HG03457 (cell line): Measurements from ENCODE around the gene FGGY.
A peak's percentile ranks its signal among the peaks of the same experiment; 100 is the strongest.

Experiments used
- ATAC-seq: cut with Tn5 transposase; IDR thresholded peaks from one replicate; pipeline ENCODE4 v1.9.1; 2021; ENCODE audit warnings: moderate number of reproducible peaks; ENCODE audit not compliant: unreplicated experiment

FGGY gene

GRCh38 chr1:59502009-59502691, 205.3 kb downstream of the FGGY start:
- no peak for ATAC-seq

GRCh38 chr1:59504276-59504675, 207.4 kb downstream of the FGGY start:
- ATAC-seq: no peak

GRCh38 chr1:59505596-59506028, 208.7 kb downstream of the FGGY start:
- ATAC-seq: no peak

GRCh38 chr1:59506952-59507351, 210.1 kb downstream of the FGGY start:
- no peak for ATAC-seq

DNA sequence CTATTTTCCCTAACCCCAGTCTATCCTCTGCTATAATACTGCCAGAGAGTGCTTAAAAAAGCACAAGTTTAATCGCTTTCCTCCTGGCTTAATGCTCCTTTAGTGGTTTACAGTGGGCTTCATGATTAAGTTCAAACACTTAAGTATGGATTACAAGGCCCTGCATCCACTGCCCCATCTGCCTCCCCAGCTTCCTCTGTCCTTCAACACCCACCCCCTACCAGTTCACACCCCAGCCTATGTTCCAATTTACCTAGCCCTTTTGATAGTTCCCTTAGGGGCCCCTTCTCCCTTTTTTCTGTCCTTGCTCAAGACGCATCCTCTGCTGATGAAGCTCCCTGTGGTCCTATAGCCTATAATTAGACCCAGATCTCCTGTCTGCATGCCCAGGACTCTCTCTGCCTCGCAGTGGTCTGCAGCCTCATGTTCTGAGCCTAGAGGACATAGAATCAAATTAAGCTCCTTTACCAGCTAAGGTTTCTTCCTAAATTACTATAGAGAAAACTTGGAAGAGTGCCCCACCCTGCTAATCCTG, 212.5 kb downstream of the FGGY start:
- no peak for ATAC-seq

DNA sequence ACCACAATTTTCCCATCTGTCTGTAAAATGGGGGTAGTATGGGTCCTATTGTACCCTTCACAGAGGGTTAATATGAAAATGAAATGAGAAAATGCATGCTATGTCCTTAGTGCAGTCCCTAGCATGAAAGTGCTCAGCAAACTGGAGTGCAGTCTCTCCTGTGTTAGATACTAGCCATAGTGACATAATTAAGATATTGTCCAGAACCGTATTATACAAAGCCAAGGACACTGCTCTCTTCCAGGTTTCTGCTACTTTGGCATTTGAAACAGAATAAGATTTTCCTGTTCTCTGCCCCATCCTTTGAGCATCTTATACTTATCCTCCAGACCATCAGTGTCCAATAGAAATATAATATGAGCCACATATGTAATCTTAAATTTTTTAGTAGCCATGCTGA, 213.4 kb downstream of the FGGY start:
- ATAC-seq: no peak

DNA sequence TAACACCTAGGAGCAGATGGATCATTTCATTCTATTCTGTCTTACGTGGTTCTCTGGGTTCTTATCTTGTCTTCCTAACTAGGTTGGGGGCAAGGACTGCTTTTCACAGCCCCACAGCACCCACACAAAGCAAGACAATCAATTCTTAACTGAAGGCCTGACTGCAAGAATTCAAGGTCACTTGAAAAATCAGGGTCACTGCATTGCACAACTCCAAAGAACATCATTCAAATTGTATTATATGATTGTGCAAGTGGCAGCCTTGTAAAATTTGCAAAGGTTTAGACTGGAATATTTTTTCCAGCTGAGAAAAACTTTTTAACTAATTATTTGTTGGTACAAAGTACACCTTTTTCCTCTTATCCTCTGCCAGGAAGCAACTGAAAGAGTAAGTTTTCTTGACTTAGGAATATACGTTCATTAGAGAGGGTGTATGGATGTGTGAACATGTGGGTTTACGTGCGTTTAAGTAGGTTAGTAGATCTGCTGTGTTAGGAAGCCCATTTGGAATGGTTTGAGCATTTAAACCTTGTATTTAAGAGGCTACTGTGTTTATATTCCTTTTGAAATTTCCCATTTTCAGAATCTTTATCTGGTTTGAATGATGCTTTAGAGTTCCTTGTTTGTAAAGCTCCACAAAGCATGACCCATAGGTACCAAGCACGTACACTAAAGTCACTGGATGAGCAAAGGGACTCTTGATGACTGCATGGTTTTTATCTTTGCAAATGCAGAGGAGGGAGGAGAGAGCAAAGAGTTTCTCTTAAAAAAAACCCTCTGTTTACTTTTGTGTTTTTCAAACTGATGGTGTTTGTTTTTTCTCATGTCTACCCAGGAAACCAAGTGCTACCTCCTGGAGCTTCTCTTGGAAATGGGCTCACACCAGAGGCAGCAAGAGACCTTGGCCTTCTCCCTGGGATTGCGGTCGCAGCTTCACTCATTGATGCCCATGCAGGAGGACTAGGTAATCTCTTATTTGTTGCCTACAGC, 214.9 kb downstream of the FGGY start:
- no peak for ATAC-seq

DNA sequence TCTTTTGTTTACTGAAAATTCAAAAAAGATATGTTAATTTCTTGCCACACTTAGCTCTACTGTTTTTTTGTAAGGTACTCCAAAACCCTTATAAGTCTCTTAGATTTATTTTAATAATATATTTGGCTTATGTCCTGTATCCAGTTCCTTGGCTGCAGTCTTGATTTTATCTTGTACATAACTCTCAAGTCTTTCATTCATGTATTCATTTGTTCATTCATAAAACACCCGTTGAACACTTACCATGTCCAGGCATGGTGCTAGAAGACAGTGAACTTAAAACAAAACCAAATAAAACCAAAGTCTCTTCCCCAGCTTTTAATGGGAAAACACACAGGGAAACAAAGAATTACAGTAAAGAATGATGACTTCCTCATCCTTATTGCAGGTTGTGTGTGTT, 215.8 kb downstream of the FGGY start:
- no peak for ATAC-seq

- ATAC-seq: no peak
Observed at GRCh38 chr1:59514061-59514909, 217.4 kb downstream of the FGGY start.

GRCh38 chr1:59516881-59517280, 220.0 kb downstream of the FGGY start:
- ATAC-seq: no peak

GRCh38 chr1:59520194-59520593, 223.3 kb downstream of the FGGY start:
- no peak for ATAC-seq

GRCh38 chr1:59520827-59521418, 224.0 kb downstream of the FGGY start:
- no peak for ATAC-seq

GRCh38 chr1:59521456-59521855, 224.6 kb downstream of the FGGY start:
- no peak for ATAC-seq

GRCh38 chr1:59522925-59523505, 226.1 kb downstream of the FGGY start:
- ATAC-seq: no peak

DNA sequence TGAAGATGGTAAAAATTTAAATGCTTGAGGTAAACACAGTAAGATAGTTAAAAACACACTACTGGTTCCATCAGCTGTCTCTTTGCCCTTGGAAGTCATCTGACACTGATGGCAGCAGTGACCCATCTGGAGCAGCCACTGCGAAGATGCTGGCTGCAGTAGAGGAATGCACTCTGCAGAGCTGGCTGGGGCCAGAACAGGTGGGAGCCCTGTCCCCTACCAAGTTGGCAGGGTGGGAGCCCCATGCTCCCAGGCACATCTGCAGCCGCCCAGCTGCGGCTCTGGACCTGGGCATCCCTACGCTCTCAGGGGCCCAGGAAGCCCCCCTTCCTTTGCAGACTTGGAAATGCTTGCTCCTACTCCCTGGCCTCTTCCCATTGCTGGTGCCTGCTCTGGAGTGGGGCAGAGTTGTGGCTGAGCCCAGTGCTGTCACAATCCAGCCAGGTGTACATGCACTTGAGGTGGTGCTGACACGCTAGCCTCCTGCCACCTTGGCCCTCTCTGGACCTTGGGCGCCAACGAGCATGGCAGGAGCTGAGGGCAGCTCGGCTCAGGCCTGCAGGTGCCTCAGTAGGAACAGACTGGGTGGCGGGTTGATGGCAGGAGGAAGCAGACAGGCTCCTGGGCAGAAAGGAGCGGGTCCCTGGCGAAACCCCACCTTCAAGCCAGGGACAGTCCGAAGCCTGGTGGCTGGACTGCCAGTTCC, 227.0 kb downstream of the FGGY start:
- ATAC-seq: no peak

GRCh38 chr1:59526240-59526639, 229.3 kb downstream of the FGGY start:
- no peak for ATAC-seq

GRCh38 chr1:59528471-59528870, 231.6 kb downstream of the FGGY start:
- no peak for ATAC-seq

GRCh38 chr1:59528900-59529299, 232.0 kb downstream of the FGGY start:
- no peak for ATAC-seq

DNA sequence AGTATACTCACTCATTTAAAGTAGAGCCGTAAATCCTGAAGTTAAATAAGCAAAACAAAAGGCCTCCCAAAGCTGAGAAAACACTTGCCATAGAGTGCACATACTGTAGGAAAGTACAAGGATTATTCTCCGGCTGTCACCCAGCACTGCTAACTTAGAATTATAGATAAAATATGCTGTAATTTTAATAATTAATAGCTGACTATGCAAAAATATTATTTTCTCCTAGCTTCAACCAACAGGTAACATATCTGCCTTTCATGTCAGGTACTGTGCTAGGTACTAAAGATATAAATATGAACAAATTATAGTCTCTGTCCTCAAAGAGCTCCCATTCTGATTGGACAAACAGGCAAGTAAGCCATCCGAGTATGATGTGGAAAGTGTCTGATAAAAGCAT, 233.2 kb downstream of the FGGY start:
- ATAC-seq: no peak

DNA sequence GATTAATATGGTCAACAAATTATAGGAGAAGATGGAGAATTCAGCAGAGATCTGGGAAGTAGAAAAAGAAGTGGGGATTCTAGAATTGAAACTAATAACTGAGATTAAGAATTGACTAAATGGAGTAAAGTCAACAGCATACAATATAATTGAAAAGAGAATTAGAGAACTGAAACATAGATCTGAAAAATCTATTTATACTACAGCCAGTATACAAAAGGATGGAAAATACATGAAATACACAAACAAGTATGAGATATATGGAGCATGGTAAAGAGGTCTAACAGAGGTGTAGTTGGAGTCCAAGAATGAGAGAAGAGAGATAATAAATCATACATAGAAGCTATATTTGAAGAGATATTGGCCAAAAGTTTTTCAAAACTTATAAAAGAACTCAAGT, 235.2 kb downstream of the FGGY start:
- ATAC-seq: peak; percentile 46
